ENCODE data around the gene RMDN2. TPM values are rescaled to one million over a fixed set of nuclear protein-coding genes. Genes with fewer than 3 reads are reported as not detected.

The RMDN2 gene
- total RNA-seq, 1 donor from 2014 or later = 4.1 TPM

DNA sequence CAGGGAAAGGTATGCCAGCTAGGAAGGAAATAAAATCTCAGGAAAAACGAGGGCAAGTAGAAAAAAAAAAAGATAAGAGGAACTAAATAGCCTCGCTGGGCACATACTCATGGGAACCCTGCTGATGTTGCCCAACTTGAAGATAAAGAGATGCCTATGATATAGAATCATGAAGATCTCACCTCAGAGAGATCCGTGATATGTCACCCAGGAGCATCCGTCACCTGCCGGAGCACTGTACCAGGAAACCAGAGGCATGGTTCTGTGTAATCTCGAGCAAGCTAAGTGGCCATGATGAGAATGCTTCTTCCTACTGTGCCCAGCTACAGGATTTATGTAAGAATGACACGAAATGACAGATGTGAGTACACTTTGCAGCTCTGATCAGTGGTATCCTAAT lies 110.9 kb downstream of the RMDN2 start:
- Mint-ChIP-seq H3K27ac (ENCODE audit: unreplicated experiment) (no peak overlapping the region), H3K9me3 (no peaks in the 10 kb centered on the region), H3K36me3 (ENCODE audit: low read depth) (no peaks in the 10 kb centered on the region), H3K4me3 (no peak overlapping the region), H3K4me1 (no peaks in the 10 kb centered on the region), H3K27me3 (ENCODE audit: low read depth) (peaks cover 3% of the 10 kb centered on the region)
- TF ChIP-seq, protein P1, sequence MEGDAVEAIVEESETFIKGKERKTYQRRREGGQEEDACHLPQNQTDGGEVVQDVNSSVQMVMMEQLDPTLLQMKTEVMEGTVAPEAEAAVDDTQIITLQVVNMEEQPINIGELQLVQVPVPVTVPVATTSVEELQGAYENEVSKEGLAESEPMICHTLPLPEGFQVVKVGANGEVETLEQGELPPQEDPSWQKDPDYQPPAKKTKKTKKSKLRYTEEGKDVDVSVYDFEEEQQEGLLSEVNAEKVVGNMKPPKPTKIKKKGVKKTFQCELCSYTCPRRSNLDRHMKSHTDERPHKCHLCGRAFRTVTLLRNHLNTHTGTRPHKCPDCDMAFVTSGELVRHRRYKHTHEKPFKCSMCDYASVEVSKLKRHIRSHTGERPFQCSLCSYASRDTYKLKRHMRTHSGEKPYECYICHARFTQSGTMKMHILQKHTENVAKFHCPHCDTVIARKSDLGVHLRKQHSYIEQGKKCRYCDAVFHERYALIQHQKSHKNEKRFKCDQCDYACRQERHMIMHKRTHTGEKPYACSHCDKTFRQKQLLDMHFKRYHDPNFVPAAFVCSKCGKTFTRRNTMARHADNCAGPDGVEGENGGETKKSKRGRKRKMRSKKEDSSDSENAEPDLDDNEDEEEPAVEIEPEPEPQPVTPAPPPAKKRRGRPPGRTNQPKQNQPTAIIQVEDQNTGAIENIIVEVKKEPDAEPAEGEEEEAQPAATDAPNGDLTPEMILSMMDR (conservative IDR thresholded peaks at IDR 0.05) = no peak
- no peak for DNase-seq (ENCODE audit: low read depth, low spot score)

DNA sequence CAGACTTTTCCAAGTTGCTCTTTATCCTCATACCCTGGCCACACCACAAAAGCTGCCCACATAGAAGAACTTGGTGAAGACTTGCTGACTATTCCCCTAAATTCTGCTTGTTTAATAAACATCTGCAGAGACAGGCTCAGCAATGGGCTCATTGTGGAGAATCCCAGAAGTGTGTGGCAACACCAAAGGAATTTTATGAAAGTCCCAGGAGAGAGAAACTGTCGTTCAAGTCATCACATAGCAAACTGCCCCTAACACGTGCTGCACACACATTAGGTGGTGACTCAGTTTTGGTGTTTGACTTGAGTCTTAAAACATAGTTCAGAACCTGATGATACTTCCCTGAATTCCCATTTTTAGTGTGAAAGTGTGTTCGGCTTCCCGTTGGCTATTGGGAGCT lies 112.2 kb downstream of the RMDN2 start:
- TF ChIP-seq, protein P1 (conservative IDR thresholded peaks at IDR 0.05) = no peak

DNA sequence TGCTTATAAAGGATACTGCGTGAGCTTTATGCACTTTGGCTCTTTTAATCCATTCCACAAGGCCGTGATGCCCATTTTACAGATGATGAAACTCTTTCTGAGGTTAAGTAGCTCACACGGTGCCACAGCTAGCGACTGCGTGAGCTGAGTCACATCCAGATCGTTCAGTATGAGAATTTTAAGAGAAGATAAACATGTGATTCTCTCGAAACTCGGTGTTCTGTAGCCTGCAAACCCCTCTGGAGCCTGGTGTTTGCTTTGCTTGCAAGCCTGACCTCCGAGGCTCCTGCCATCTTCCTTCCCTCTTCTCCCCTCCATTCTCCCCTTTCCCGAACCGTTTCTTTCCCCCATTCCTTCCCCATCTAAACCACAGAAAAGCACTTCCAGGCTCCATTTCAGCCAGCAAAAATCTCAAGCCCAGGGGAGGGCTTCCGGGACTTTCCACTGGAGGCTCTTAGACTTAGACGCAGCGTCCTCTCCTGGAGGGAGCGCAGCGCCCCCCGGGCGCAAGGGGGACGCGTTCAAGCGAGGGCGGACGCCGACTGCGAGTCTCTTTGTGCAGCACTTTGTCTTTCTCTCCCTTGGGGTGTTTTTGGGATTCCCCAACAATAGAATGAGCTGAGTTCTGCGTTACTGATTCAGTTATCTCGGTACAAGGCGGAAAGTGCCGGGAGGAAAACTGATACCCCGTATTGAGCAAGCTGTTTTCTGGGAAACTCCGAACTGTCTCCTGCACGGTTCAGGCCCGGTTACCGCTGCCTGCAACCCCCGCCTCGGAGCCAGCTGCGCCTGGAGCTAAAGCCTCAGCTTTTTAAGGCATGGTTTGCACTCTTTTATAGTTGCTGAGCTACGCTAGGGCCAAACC lies 112.9 kb downstream of the RMDN2 start:
- Mint-ChIP-seq H3K27ac (ENCODE audit: unreplicated experiment) (no peak overlapping the region), H3K27me3 (ENCODE audit: low read depth) (peaks cover 3% of the 10 kb centered on the region)

More for the DNA sequence above, 112.2 kb downstream of the RMDN2 start:
- Mint-ChIP-seq H3K4me3 (no peak overlapping the region), H3K36me3 (ENCODE audit: low read depth) (no peaks in the 10 kb centered on the region), H3K4me1 (no peaks in the 10 kb centered on the region), H3K9me3 (no peaks in the 10 kb centered on the region), H3K27me3 (ENCODE audit: low read depth) (peaks cover 3% of the 10 kb centered on the region), H3K27ac (ENCODE audit: unreplicated experiment) (no peak overlapping the region)
- no peak for DNase-seq (ENCODE audit: low read depth, low spot score)

DNA sequence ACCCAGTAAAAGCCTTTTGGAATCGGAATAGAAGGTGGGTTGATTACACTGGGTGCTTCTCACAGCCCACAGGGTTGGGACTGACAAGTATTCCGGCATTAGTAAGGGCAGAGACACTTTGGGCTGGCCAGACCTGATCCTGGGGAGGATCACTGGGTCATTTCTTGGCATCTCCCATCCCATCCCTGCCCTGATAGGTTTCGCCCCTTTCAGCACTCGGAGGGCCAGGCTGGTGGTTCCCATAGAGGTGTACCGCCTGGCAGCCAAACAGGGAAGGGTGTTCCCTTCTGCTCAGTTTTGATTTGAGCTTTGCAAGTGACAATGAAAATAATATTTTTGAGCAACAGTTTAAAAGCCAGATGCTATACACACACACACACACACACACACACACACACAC lies 113.6 kb downstream of the RMDN2 start:
- no peak overlapping the region for H3K4me3 Mint-ChIP-seq
- no peak overlapping the region for H3K27ac Mint-ChIP-seq (ENCODE audit: unreplicated experiment)
- no peaks in the 10 kb centered on the region for H3K9me3 Mint-ChIP-seq
- H3K36me3 Mint-ChIP-seq (ENCODE audit: low read depth) = no peaks in the 10 kb centered on the region
- DNase-seq (ENCODE audit: low read depth, low spot score) = no peak
- no peaks in the 10 kb centered on the region for H3K4me1 Mint-ChIP-seq
- peaks cover 3% of the 10 kb centered on the region for H3K27me3 Mint-ChIP-seq (ENCODE audit: low read depth)
- TF ChIP-seq, protein P1 (conservative IDR thresholded peaks at IDR 0.05) = no peak

More for the DNA sequence above, 112.9 kb downstream of the RMDN2 start:
- Mint-ChIP-seq H3K9me3 (no peaks in the 10 kb centered on the region), H3K36me3 (ENCODE audit: low read depth) (no peaks in the 10 kb centered on the region), H3K4me1 (no peaks in the 10 kb centered on the region), H3K4me3 (no peak overlapping the region)
- TF ChIP-seq, protein P1 (conservative IDR thresholded peaks at IDR 0.05) = no peak
- DNase-seq (ENCODE audit: low read depth, low spot score) = no peak

DNA sequence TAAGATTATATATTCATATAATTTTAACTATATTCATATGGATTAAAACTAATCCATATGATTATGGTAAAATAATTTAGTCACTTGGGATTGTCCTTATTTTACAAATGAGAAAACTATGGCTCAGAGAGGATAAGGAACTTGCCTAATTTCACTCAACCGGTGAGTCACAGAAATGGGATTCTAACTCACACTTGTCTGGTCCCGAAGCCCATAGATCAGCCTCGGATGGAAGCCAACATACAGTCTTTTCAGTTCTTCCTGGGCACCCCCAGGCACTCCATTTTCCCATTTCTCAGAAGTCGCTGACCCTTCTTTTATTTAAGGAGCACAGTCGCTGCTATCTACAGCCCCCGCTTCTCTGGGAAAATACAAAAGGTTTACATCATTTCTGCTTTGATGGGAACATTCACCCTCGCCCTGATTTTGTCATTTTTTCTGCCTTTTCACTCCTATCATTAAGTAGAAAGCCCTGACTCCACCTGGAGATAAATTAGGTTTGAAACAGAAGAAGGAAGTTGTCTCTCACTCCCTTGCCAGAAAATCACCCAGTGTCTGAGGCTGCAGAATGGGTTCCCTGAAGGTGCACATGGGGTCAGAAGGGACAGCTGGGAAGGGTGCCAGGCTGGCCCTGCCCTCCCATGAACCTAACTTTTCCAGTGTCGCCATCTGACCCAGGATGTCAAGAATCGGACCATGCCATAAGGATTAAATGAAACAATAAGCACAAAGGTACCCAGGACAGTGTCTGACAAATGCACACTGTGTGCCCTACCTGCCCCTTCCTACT lies 114.2 kb downstream of the RMDN2 start:
- Mint-ChIP-seq H3K27ac (ENCODE audit: unreplicated experiment) (no peak overlapping the region), H3K4me3 (no peak overlapping the region), H3K36me3 (ENCODE audit: low read depth) (no peaks in the 10 kb centered on the region), H3K9me3 (no peaks in the 10 kb centered on the region), H3K4me1 (no peaks in the 10 kb centered on the region), H3K27me3 (ENCODE audit: low read depth) (peaks cover 3% of the 10 kb centered on the region)
- no peak for DNase-seq (ENCODE audit: low read depth, low spot score)
- TF ChIP-seq, protein P1 (conservative IDR thresholded peaks at IDR 0.05) = no peak

Data from neural crest cell (in vitro differentiated cells).